Sciatic nerve (tissue), 2 donors: ENCODE data around the gene DKKL1. TPM values are rescaled to one million over a fixed set of nuclear protein-coding genes. Genes with fewer than 3 reads are reported as not detected.
A peak's percentile ranks its signal among the peaks of the same experiment; 100 is the strongest.

Source experiments
- ATAC-seq: fragments of 200-7000 bp; cut with Tn5 transposase; one replicate; pipeline ENCODE4 v1.9.1; 2020; ENCODE audit warnings: mild to moderate bottlenecking, moderate library complexity
- DNase-seq: peaks from one replicate; pipeline ENCODE4 v3.0.0-alpha.2; 2020; ENCODE audit warnings: low spot score
- intact Hi-C: fragments of 100-400 bp; cut with DNase I; formaldehyde crosslinking; loops from one replicate; pipeline ENCODE4 v1.14.2; 2022
- total RNA-seq: library from RNA; stranded (reverse); fragmentation: NEBNext Ultra II Directional; extraction: Animal tissue kit (Norgen Biotek cat#: 25700); gene quantifications from one replicate; pipeline ENCODE4 v1.2.1, GENCODE V29; 2021
- donor health status: DM: no; HTN: no; CAD: no.
- donor health status: DM: no; HTN: no; CAD: no.

The DKKL1 gene
- total RNA-seq, 1 donor from 2014 or later: 0.89 TPM

DNA sequence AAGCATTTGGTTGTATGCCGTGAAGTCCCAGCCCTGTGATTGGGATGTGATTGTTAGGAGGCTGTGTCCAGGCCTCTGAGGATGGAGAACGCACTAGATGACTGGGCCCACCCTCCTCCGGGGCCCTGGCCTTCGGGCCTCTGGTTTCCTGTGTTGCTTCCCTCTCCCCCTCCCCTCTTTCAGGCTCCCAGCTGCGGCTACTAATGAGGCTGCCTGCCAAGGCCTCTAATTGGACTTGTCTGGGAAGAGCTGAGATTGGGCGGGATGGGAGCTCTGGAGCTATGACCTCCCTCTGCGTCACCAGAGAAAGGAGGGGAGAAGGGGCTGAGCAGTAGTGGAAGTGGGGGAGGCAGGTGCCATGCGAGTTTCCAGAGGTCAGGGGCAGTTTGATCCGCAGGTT lies 49.7 kb downstream of the DKKL1 start:
- DNase-seq (no peak), ATAC-seq (no peak)
- intact Hi-C loops: no loop called here

DNA sequence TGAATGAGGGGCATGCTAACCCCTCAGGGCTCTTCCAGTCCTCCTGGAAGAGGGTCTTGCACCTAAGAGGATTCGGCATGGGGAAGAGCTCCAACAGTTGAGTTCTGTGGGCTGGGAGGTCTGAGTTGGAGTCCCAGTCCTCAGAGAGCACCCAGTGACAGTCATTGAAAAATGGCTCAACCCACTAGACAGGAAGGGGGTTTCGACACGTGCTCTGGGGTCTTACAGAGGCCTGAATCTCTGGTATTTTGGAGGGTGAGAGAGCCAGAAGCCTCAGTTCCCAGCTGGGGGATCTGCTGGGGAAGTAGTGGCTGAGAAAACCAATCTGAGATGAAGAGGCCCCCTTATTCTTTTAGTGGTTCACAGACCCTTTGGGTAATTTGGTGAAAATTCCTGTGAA lies 50.6 kb downstream of the DKKL1 start:
- intact Hi-C loops: no loop called here
- DNase-seq (no peak), ATAC-seq (no peak)

DNA sequence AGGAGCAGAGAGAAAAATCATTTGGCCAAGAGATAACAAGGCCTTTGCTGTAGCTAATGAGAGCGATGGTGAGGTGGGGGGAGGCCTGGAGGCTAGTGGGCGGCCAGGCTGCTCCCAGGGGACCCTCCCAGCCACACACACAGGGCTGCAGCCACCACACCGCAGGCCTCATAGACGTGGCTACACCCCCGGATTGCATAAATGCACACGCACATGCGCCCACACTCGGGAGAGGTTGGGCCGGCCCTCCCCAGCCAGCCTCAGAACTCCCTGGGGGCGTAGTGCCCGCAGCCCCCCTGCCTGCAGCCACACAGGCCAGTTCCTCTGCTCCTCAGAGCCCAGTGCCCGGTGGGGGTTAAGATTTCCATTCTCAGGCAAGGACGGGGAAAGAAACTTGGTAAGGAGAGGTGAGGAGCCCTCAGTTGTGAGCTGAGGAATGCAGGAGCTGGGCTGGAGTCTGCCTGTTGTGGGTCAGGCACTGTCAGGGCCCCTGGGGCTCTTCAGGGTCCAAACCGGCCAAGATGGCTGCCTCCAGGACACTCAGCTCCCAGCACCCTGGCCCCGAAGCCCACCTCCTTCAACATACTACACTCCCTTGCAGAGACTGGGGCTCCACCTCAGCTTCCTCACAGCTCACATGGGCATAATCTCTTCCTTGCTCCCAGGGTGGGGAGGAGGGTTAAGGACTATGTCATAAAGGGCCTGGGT lies 51.6 kb downstream of the DKKL1 start:
- DNase-seq (no peak), ATAC-seq (peak; percentile 43)
- intact Hi-C loops: no loop called here

DNA sequence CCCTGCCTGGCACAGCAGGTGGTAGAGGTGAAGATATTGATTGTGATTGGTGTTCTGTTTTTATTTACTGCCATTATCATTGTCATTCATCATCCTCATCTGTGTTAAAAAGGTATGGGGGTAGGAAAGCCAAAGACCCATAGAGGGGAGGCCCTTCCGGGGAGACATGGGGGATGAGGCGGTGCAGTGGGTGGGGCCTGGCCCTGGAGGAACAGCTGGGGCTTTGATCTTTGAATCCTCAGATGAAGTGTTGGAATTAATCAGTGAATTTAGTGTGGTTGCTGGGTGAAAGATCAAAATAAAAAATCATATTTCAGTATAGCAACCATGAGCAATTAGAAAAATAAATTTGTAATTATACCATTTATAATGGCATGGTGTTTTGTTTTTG lies 52.1 kb downstream of the DKKL1 start:
- ATAC-seq: no peak
- DNase-seq: no peak
- intact Hi-C loops: no loop called here

GRCh38 chr19:49417088-49417487 lies 53.4 kb downstream of the DKKL1 start:
- intact Hi-C loops: no loop called here
- ATAC-seq (no peak), DNase-seq (no peak)

- DNase-seq: no peak
- no peak for ATAC-seq
- intact Hi-C loops: no loop called here
Observed at GRCh38 chr19:49418511-49418910, 54.8 kb downstream of the DKKL1 start.

- intact Hi-C loops: no loop called here
- no peak for DNase-seq
- no peak for ATAC-seq
Observed at GRCh38 chr19:49419173-49419572, 55.5 kb downstream of the DKKL1 start.

- intact Hi-C loops: no loop called here
- ATAC-seq (no peak), DNase-seq (no peak)
Observed at GRCh38 chr19:49420227-49420626, 56.5 kb downstream of the DKKL1 start.

GRCh38 chr19:49421039-49421877 lies 57.6 kb downstream of the DKKL1 start:
- intact Hi-C loops: no loop called here
- peak; percentile 77 for DNase-seq
- ATAC-seq: peak; percentile 80

- intact Hi-C loops: no loop called here
- ATAC-seq: no peak
- no peak for DNase-seq
Observed at GRCh38 chr19:49421878-49422202, 58.2 kb downstream of the DKKL1 start.

- ATAC-seq: no peak
- intact Hi-C loops: no loop called here
Observed at GRCh38 chr19:49422407-49423070, 58.9 kb downstream of the DKKL1 start.

GRCh38 chr19:49423071-49423984 lies 59.7 kb downstream of the DKKL1 start, which contains the start of gene PTH2:
Gene PTH2, minus strand, starts transcription at chr19:49423441. Its CDS starts 102 bp downstream, at chr19:49423339.
- DNase-seq (no peak), ATAC-seq (no peak)
- intact Hi-C loops: no loop called here

More at GRCh38 chr19:49422407-49423070, 58.9 kb downstream of the DKKL1 start:
- no peak for DNase-seq

DNA sequence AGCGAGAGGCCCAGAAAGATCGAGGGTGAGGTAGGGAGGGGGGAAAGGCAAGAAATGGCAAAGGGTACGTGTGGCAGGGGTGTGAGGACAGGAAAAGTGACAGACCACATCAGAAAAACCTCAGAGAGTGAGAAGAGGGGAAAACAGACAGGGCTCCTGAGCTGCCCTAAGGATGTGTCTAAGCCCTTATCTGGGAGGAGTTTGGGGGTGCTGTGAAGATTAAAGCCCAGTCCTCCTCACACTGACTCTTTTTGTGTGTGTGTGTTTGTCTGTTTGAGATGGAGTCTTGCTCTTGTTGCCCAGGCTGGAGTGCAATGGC lies 60.3 kb downstream of the DKKL1 start:
- ATAC-seq (no peak), DNase-seq (no peak)
- intact Hi-C loops: no loop called here

Other genes starting within 250 kb of the DKKL1 start
- gene LIN7B, start 249.5 kb upstream of the DKKL1 start, total RNA-seq: 9.8 TPM
- gene C19orf73, start 244.7 kb upstream of the DKKL1 start, total RNA-seq: 0.67 TPM
- 6.3 TPM for gene PPFIA3, start 244.3 kb upstream of the DKKL1 start, total RNA-seq
- 5.1 TPM for gene HRC, start 208.5 kb upstream of the DKKL1 start, total RNA-seq
- 32.5 TPM for gene TRPM4, start 206.1 kb upstream of the DKKL1 start, total RNA-seq
- gene SLC6A16, start 38.7 kb upstream of the DKKL1 start, total RNA-seq: 5.6 TPM
- 21.3 TPM for gene CD37, start 28.5 kb upstream of the DKKL1 start, total RNA-seq
- 33.0 TPM for gene TEAD2, start 1.5 kb upstream of the DKKL1 start, total RNA-seq
- gene KASH5, start 24.4 kb downstream of the DKKL1 start, total RNA-seq: not detected
- gene PTH2, start 59.6 kb downstream of the DKKL1 start, total RNA-seq: not detected
- gene GFY, start 61.5 kb downstream of the DKKL1 start, total RNA-seq: not detected
- 3.8 TPM for gene SLC17A7, start 77.7 kb downstream of the DKKL1 start, total RNA-seq
- gene PIH1D1, start 87.9 kb downstream of the DKKL1 start, total RNA-seq: 73.2 TPM
- gene ALDH16A1, start 89.3 kb downstream of the DKKL1 start, total RNA-seq: 23.0 TPM
- 19.6 TPM for gene FLT3LG, start 110.3 kb downstream of the DKKL1 start, total RNA-seq
- gene RPL13A, start 123.7 kb downstream of the DKKL1 start, total RNA-seq: 1,735 TPM
- gene RPS11, start 132.6 kb downstream of the DKKL1 start, total RNA-seq: 1,507 TPM
- gene FCGRT, start 148.8 kb downstream of the DKKL1 start, total RNA-seq: 263 TPM
- 48.5 TPM for gene RCN3, start 164.1 kb downstream of the DKKL1 start, total RNA-seq
- 41.7 TPM for gene NOSIP, start 216.7 kb downstream of the DKKL1 start, total RNA-seq
- 1.7 TPM for gene PRRG2, start 217.4 kb downstream of the DKKL1 start, total RNA-seq
- 37.0 TPM for gene PRR12, start 227.3 kb downstream of the DKKL1 start, total RNA-seq